Esophagus muscularis mucosa (tissue), 3 donors: Measurements from ENCODE around the gene CLASRP.

ENCODE experiments used
- POLR2A ChIP-seq: fragments of 450-650 bp; IDR thresholded peaks from one replicate; pipeline ENCODE4 v1.6.1; 2017; ENCODE audit warnings: antibody characterized with exemption, moderate library complexity, mild to moderate bottlenecking, low read depth
- POLR2AphosphoS5 ChIP-seq, 2 donors: sonication (generic); formaldehyde crosslinking; IDR thresholded peaks; one replicate each; pipeline ENCODE4 v1.6.1; 2017; ENCODE audit warnings: antibody characterized with exemption in 2 of 2
- TF ChIP-seq, protein P1 (sequence below), 3 experiments: fragments of 200-600 bp in 2 of 3; fragments of 450-650 bp in 1 of 3; sonication (generic) in 2 of 3; IDR thresholded peaks; one replicate each; pipeline ENCODE4 v1.5.1; 2017 to 2019; ENCODE audit warnings: antibody characterized with exemption in 3 of 3, mild to moderate bottlenecking in 2 of 3, moderate library complexity in 1 of 3

GRCh38 chr19:45005787-45006186 lies 33.1 kb upstream of the CLASRP start:
- TF ChIP-seq, protein P1, sequence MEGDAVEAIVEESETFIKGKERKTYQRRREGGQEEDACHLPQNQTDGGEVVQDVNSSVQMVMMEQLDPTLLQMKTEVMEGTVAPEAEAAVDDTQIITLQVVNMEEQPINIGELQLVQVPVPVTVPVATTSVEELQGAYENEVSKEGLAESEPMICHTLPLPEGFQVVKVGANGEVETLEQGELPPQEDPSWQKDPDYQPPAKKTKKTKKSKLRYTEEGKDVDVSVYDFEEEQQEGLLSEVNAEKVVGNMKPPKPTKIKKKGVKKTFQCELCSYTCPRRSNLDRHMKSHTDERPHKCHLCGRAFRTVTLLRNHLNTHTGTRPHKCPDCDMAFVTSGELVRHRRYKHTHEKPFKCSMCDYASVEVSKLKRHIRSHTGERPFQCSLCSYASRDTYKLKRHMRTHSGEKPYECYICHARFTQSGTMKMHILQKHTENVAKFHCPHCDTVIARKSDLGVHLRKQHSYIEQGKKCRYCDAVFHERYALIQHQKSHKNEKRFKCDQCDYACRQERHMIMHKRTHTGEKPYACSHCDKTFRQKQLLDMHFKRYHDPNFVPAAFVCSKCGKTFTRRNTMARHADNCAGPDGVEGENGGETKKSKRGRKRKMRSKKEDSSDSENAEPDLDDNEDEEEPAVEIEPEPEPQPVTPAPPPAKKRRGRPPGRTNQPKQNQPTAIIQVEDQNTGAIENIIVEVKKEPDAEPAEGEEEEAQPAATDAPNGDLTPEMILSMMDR (IDR thresholded peaks at IDR 0.05): no peak
- TF ChIP-seq POLR2AphosphoS5 (IDR thresholded peaks at IDR 0.05) (no peak), POLR2A (no peak)
